Tibial nerve (tissue), 3 donors: ENCODE measurements around the gene DLGAP1.

ENCODE experiments used
- CTCF ChIP-seq, 5 experiments: fragments of 200-600 bp in 3 of 5; fragments of 450-650 bp in 2 of 5; sonication (generic) in 3 of 5; IDR thresholded peaks; one replicate each; pipeline ENCODE4 v1.5.1; 2016 to 2019; ENCODE audit warnings: antibody characterized with exemption in 5 of 5, mild to moderate bottlenecking in 3 of 5, moderate library complexity in 2 of 5
- POLR2A ChIP-seq, 2 donors: fragments of 450-650 bp; IDR thresholded peaks; one replicate each; pipeline ENCODE4 v1.6.1; 2017; ENCODE audit warnings: antibody characterized with exemption in 2 of 2, mild to moderate bottlenecking in 2 of 2, moderate library complexity in 2 of 2

GRCh38 chr18:3717376-3718025, 737.6 kb downstream of the DLGAP1 start:
- TF ChIP-seq POLR2A (IDR thresholded peaks at IDR 0.05) (no peak), CTCF (IDR thresholded peaks at IDR 0.05) (no peak)
